ENCODE results near the gene PEX6. TPM values are rescaled to one million over a fixed set of nuclear protein-coding genes. Genes with fewer than 3 reads are reported as not detected.
A peak's percentile ranks its signal among the peaks of the same experiment; 100 is the strongest.

Gene PEX6
- total RNA-seq, 2 experiments from 2014 or later, result 23.8 to 24.7 TPM

GRCh38 chr6:43016943-43017334 lies 38.0 kb upstream of the PEX6 start:
- no TSS peak for BruUV-seq (replicated peaks)
- H3K36me3 ChIP-seq (ENCODE audit: insufficient read depth, low read length), result peaks cover 43% of the 10 kb centered on the region; the same call in 1 of the 2 replicates
- intact Hi-C loops (cut with micrococcal nuclease; ENCODE audit: unreplicated experiment), result no loop called here
- 0 out of 2 replicates have a peak overlapping the region, but pooled peaks have one; percentile 5 for H3K4me2 ChIP-seq (ENCODE audit: low read length)
- CTCF ChIA-PET (ENCODE audit: unreplicated experiment), result no interaction called here
- H3K4me3 ChIP-seq (ENCODE audit: low read depth, low read length, poor library complexity, severe bottlenecking), result no peak overlapping the region
- H3K27ac ChIP-seq (ENCODE audit: low read depth, low read length, poor library complexity, severe bottlenecking), result no peak overlapping the region
- no peak for TF ChIP-seq CTCF (conservative IDR thresholded peaks at IDR 0.05; ENCODE audit: low read length)
- TF ChIP-seq EZH2phosphoT487 (IDR thresholded peaks at IDR 0.05; ENCODE audit: borderline replicate concordance, low read depth, low read length), result no peak
- H3K9me2 ChIP-seq (ENCODE audit: insufficient read depth, low read length), result no peaks in the 10 kb centered on the region
- H3K9me3 ChIP-seq (ENCODE audit: low read length), result no peaks in the 10 kb centered on the region
- H4K20me1 ChIP-seq (ENCODE audit: insufficient read depth, low read length), result no peaks in the 10 kb centered on the region
- H2AFZ ChIP-seq (ENCODE audit: low read length), result no peak overlapping the region
- POLR2A ChIA-PET, result no interaction called here
- peaks cover 34% of the 10 kb centered on the region for H3K79me2 ChIP-seq (ENCODE audit: insufficient read depth, low read depth, low read length)
- peaks cover 39% of the 10 kb centered on the region for H3K4me1 ChIP-seq (ENCODE audit: insufficient read depth, low read length, poor library complexity, severe bottlenecking)
- no peak for DNase-seq (ENCODE audit: low spot score)

- Histone ChIP-seq H3K4me2 (ENCODE audit: low read length) (peak overlapping the region; percentile 5; the same call in 1 of the 2 replicates), H3K9me3 (ENCODE audit: low read length) (no peaks in the 10 kb centered on the region), H3K4me1 (ENCODE audit: insufficient read depth, low read length, poor library complexity, severe bottlenecking) (peaks cover 39% of the 10 kb centered on the region), H3K4me3 (ENCODE audit: low read depth, low read length, poor library complexity, severe bottlenecking) (no peak overlapping the region), H3K79me2 (ENCODE audit: insufficient read depth, low read depth, low read length) (peaks cover 30% of the 10 kb centered on the region), H4K20me1 (ENCODE audit: insufficient read depth, low read length) (no peaks in the 10 kb centered on the region), H2AFZ (ENCODE audit: low read length) (no peak overlapping the region), H3K36me3 (ENCODE audit: insufficient read depth, low read length) (peaks cover 49% of the 10 kb centered on the region; the same call in 1 of the 2 replicates), H3K9me2 (ENCODE audit: insufficient read depth, low read length) (no peaks in the 10 kb centered on the region), H3K27ac (ENCODE audit: low read depth, low read length, poor library complexity, severe bottlenecking) (no peak overlapping the region)
- TF ChIP-seq EZH2phosphoT487 (IDR thresholded peaks at IDR 0.05; ENCODE audit: borderline replicate concordance, low read depth, low read length) (no peak), CTCF (conservative IDR thresholded peaks at IDR 0.05; ENCODE audit: low read length) (no peak)
- BruUV-seq (replicated peaks), result no TSS peak
- ChIA-PET CTCF (ENCODE audit: unreplicated experiment) (no interaction called here), POLR2A (interaction anchor here (0.8 to 1.5 kb wide), 2 partner anchors 38 to 87 kb away, joined by 3 to 5 read pairs; partner anchors contain the start of genes CNPY3 and CUL7)
- intact Hi-C loops (cut with micrococcal nuclease; ENCODE audit: unreplicated experiment), result no loop called here
- no peak for DNase-seq (ENCODE audit: low spot score)
Measured at GRCh38 chr6:43016176-43016942, 37.4 kb upstream of the PEX6 start.
